GM23338 (cell line): ENCODE results near the gene RIC1. TPM values are rescaled to one million over a fixed set of nuclear protein-coding genes. Genes with fewer than 3 reads are reported as not detected.

ENCODE experiments used
- ATAC-seq: fragments of 200-7000 bp; cut with Tn5 transposase; 3 replicates; pipeline ENCODE4 v1.9.1; 2020
- DNase-seq: peaks from one replicate; pipeline ENCODE4 v3.0.0-alpha.2; 2015; ENCODE audit warnings: low spot score
- H2AFZ ChIP-seq: fragments of 200-600 bp; sonication (generic); 2 replicates; pipeline ENCODE4 v1.8.0; 2016; ENCODE audit warnings: antibody characterized with exemption, mild to moderate bottlenecking, moderate library complexity
- H3F3A ChIP-seq: fragments of 200-600 bp; sonication (generic); replicated peaks from 2 replicates; pipeline ENCODE4 v1.8.0; 2017; ENCODE audit warnings: antibody characterized with exemption, mixed run types, low read depth
- H3K27ac ChIP-seq: fragments of 200-600 bp; sonication (generic); 2 replicates; pipeline ENCODE4 v1.6.1; 2016; ENCODE audit warnings: low read depth
- H3K27me3 ChIP-seq: fragments of 200-600 bp; sonication (generic); 2 replicates; pipeline ENCODE4 v1.8.0; 2016; ENCODE audit warnings: mild to moderate bottlenecking, mixed run types, moderate library complexity; ENCODE audit not compliant: insufficient read depth
- H3K36me3 ChIP-seq: fragments of 200-600 bp; sonication (generic); 2 replicates; pipeline ENCODE4 v1.8.0; 2016; ENCODE audit warnings: mild to moderate bottlenecking; ENCODE audit not compliant: insufficient read depth
- H3K4me1 ChIP-seq: fragments of 200-600 bp; sonication (generic); 2 replicates; pipeline ENCODE4 v1.8.0; 2016; ENCODE audit warnings: mild to moderate bottlenecking, moderate library complexity; ENCODE audit not compliant: insufficient read depth
- H3K4me2 ChIP-seq: fragments of 200-600 bp; sonication (generic); 2 replicates; pipeline ENCODE4 v1.7.1; 2017; ENCODE audit warnings: mixed run types
- H3K4me3 ChIP-seq: fragments of 200-600 bp; sonication (generic); 2 replicates; pipeline ENCODE4 v1.6.1; 2016; ENCODE audit warnings: mixed run types
- H3K79me2 ChIP-seq: fragments of 200-600 bp; sonication (generic); replicated peaks from 2 replicates; pipeline ENCODE4 v1.8.0; 2017; ENCODE audit warnings: mild to moderate bottlenecking; ENCODE audit not compliant: insufficient read depth
- H3K9me2 ChIP-seq: fragments of 200-600 bp; sonication (generic); 2 replicates; pipeline ENCODE4 v1.8.0; 2017; ENCODE audit not compliant: insufficient read depth
- H4K20me1 ChIP-seq: fragments of 200-600 bp; sonication (generic); replicated peaks from 2 replicates; pipeline ENCODE4 v1.8.0; 2017; ENCODE audit warnings: mild to moderate bottlenecking; ENCODE audit not compliant: insufficient read depth
- H3K27ac Mint-ChIP-seq: 2 replicates; pipeline ENCODE4 v1.8.0; 2020; ENCODE audit warnings: inconsistent platforms, mild to moderate bottlenecking, moderate library complexity, mixed read lengths
- H3K27me3 Mint-ChIP-seq: 3 replicates; pipeline ENCODE4 v1.8.0; 2022; ENCODE audit warnings: low read depth, mild to moderate bottlenecking, moderate library complexity, mixed read lengths, inconsistent platforms; ENCODE audit not compliant: insufficient read depth, poor library complexity
- H3K36me3 Mint-ChIP-seq: 3 replicates; pipeline ENCODE4 v1.8.0; 2021; ENCODE audit warnings: low read depth, mild to moderate bottlenecking, inconsistent platforms, moderate library complexity, mixed read lengths
- H3K4me1 Mint-ChIP-seq: 3 replicates; pipeline ENCODE4 v1.8.0; 2020; ENCODE audit warnings: mild to moderate bottlenecking, inconsistent platforms, mixed read lengths
- H3K4me3 Mint-ChIP-seq: 3 replicates; pipeline ENCODE4 v1.8.0; 2021; ENCODE audit warnings: moderate library complexity, mild to moderate bottlenecking, inconsistent platforms, mixed read lengths
- H3K9me3 Mint-ChIP-seq: 3 replicates; pipeline ENCODE4 v1.8.0; 2020; ENCODE audit warnings: moderate library complexity, mild to moderate bottlenecking, inconsistent platforms, mixed read lengths
- EZH2 ChIP-seq: fragments of 200-600 bp; sonication (generic); IDR thresholded peaks from one replicate; pipeline ENCODE4 v1.8.0; 2017; ENCODE audit warnings: antibody characterized with exemption, mild to moderate bottlenecking, low read depth; ENCODE audit not compliant: unreplicated experiment
- EZH2phosphoT487 ChIP-seq: fragments of 200-600 bp; sonication (generic); IDR thresholded peaks from one replicate; pipeline ENCODE4 v1.8.1; 2018; ENCODE audit warnings: antibody characterized with exemption; ENCODE audit not compliant: unreplicated experiment
- JUNB ChIP-seq: IDR thresholded peaks from one replicate; pipeline ENCODE4 v1.6.1; 2016; ENCODE audit warnings: antibody characterized with exemption; ENCODE audit not compliant: unreplicated experiment
- POLR2AphosphoS5 ChIP-seq: IDR thresholded peaks from 2 replicates; pipeline ENCODE4 v1.6.1; 2016; ENCODE audit warnings: antibody characterized with exemption, low read depth
- polyA plus RNA-seq: library from polyadenylated mRNA; unstranded; fragments of >200 nt; fragmentation: Nextera tagmentation; extraction: Ambion mirVana; gene quantifications from 2 replicates; pipeline ENCODE4 v1.2.1, GENCODE V29; 2016
- total RNA-seq: library from RNA; depleted of rRNA; stranded (reverse); fragments of >200 nt; shearing (Covaris generic); gene quantifications from 2 replicates; pipeline ENCODE4 v1.2.3, GENCODE V29; 2014
- TF ChIP-seq, protein P1 (sequence below), 2 experiments: fragments of 200-600 bp in 1 of 2; sonication (generic) in 1 of 2; conservative IDR thresholded peaks; 2 replicates each; pipeline versions ENCODE4 v1.5.1 to v1.6.1; 2016 to 2017; ENCODE audit warnings: antibody characterized with exemption in 2 of 2, low read depth in 2 of 2, mild to moderate bottlenecking in 2 of 2, moderate library complexity in 1 of 2
- TF ChIP-seq, protein P2 (sequence below): fragments of 250-450 bp; sonication (Bioruptor Pico); IDR thresholded peaks from 2 replicates; pipeline ENCODE4 v1.5.0; 2020; ENCODE audit warnings: mild to moderate bottlenecking, moderate library complexity

The RIC1 gene
- total and polyA plus RNA-seq, 2 experiments from 2014 or later: 7.8 to 34.9 TPM

DNA sequence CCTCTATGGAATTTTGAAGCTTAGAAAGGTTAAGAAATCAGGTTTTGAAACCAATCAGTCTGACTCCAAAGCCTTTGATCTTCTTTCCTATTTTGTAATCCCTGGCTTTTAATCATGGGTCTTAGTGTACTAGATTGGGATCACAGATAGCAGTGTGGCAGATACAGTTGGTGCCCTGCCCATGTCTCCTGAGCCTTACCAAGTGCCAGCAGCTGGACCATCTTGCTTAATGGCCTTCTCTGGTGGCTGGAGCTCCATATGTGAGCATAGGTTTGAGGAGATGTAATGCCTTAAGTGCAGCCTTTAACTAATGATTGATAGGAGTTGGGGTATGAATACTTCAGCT lies 16.7 kb upstream of the RIC1 start:
- no peaks in the 10 kb centered on the region for H3K27me3 ChIP-seq
- Mint-ChIP-seq H3K27ac (no peak overlapping the region), H3K36me3 (no peaks in the 10 kb centered on the region), H3K4me3 (no peak overlapping the region), H3K9me3 (no peaks in the 10 kb centered on the region), H3K4me1 (peaks cover 12% of the 10 kb centered on the region; the same call in 2 of the 3 replicates), H3K27me3 (no peaks in the 10 kb centered on the region)
- no peaks in the 10 kb centered on the region for H3K9me2 ChIP-seq
- no peaks in the 10 kb centered on the region for H3K36me3 ChIP-seq
- no peak overlapping the region for H2AFZ ChIP-seq
- H3K79me2 ChIP-seq: no peaks in the 10 kb centered on the region
- no peak overlapping the region for H3K4me3 ChIP-seq
- no peaks in the 10 kb centered on the region for H4K20me1 ChIP-seq
- H3K4me2 ChIP-seq: no peak overlapping the region
- DNase-seq (no peak), ATAC-seq (no peak)
- TF ChIP-seq EZH2 (no peak), EZH2phosphoT487 (no peak), POLR2AphosphoS5 (no peak), JUNB (no peak)
- TF ChIP-seq, protein P1, sequence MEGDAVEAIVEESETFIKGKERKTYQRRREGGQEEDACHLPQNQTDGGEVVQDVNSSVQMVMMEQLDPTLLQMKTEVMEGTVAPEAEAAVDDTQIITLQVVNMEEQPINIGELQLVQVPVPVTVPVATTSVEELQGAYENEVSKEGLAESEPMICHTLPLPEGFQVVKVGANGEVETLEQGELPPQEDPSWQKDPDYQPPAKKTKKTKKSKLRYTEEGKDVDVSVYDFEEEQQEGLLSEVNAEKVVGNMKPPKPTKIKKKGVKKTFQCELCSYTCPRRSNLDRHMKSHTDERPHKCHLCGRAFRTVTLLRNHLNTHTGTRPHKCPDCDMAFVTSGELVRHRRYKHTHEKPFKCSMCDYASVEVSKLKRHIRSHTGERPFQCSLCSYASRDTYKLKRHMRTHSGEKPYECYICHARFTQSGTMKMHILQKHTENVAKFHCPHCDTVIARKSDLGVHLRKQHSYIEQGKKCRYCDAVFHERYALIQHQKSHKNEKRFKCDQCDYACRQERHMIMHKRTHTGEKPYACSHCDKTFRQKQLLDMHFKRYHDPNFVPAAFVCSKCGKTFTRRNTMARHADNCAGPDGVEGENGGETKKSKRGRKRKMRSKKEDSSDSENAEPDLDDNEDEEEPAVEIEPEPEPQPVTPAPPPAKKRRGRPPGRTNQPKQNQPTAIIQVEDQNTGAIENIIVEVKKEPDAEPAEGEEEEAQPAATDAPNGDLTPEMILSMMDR (conservative IDR thresholded peaks at IDR 0.05; ENCODE audit: low read depth in 2 of 2): no peak
- TF ChIP-seq, protein P2, sequence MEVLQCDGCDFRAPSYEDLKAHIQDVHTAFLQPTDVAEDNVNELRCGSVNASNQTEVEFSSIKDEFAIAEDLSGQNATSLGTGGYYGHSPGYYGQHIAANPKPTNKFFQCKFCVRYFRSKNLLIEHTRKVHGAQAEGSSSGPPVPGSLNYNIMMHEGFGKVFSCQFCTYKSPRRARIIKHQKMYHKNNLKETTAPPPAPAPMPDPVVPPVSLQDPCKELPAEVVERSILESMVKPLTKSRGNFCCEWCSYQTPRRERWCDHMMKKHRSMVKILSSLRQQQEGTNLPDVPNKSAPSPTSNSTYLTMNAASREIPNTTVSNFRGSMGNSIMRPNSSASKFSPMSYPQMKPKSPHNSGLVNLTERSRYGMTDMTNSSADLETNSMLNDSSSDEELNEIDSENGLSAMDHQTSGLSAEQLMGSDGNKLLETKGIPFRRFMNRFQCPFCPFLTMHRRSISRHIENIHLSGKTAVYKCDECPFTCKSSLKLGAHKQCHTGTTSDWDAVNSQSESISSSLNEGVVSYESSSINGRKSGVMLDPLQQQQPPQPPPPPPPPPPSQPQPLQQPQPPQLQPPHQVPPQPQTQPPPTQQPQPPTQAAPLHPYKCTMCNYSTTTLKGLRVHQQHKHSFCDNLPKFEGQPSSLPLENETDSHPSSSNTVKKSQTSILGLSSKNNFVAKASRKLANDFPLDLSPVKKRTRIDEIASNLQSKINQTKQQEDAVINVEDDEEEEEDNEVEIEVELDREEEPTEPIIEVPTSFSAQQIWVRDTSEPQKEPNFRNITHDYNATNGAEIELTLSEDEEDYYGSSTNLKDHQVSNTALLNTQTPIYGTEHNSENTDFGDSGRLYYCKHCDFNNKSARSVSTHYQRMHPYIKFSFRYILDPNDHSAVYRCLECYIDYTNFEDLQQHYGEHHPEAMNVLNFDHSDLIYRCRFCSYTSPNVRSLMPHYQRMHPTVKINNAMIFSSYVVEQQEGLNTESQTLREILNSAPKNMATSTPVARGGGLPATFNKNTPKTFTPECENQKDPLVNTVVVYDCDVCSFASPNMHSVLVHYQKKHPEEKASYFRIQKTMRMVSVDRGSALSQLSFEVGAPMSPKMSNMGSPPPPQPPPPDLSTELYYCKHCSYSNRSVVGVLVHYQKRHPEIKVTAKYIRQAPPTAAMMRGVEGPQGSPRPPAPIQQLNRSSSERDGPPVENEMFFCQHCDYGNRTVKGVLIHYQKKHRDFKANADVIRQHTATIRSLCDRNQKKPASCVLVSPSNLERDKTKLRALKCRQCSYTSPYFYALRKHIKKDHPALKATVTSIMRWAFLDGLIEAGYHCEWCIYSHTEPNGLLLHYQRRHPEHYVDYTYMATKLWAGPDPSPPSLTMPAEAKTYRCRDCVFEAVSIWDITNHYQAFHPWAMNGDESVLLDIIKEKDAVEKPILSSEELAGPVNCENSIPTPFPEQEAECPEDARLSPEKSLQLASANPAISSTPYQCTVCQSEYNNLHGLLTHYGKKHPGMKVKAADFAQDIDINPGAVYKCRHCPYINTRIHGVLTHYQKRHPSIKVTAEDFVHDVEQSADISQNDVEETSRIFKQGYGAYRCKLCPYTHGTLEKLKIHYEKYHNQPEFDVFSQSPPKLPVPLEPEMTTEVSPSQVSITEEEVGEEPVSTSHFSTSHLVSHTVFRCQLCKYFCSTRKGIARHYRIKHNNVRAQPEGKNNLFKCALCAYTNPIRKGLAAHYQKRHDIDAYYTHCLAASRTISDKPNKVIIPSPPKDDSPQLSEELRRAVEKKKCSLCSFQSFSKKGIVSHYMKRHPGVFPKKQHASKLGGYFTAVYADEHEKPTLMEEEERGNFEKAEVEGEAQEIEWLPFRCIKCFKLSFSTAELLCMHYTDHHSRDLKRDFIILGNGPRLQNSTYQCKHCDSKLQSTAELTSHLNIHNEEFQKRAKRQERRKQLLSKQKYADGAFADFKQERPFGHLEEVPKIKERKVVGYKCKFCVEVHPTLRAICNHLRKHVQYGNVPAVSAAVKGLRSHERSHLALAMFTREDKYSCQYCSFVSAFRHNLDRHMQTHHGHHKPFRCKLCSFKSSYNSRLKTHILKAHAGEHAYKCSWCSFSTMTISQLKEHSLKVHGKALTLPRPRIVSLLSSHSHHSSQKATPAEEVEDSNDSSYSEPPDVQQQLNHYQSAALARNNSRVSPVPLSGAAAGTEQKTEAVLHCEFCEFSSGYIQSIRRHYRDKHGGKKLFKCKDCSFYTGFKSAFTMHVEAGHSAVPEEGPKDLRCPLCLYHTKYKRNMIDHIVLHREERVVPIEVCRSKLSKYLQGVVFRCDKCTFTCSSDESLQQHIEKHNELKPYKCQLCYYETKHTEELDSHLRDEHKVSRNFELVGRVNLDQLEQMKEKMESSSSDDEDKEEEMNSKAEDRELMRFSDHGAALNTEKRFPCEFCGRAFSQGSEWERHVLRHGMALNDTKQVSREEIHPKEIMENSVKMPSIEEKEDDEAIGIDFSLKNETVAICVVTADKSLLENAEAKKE (CRISPR knock-in tag): no peak
- H3F3A ChIP-seq: no peaks in the 10 kb centered on the region
- H3K4me1 ChIP-seq: peaks cover 5% of the 10 kb centered on the region; the same call in 1 of the 2 replicates
- H3K27ac ChIP-seq: no peak overlapping the region
